Spleen (tissue), 11 donors: ENCODE measurements around the gene DFFA. TPM values are rescaled to one million over a fixed set of nuclear protein-coding genes. Genes with fewer than 3 reads are reported as not detected.
A peak's percentile ranks its signal among the peaks of the same experiment; 100 is the strongest.

Source experiments
- DNase-seq: peaks from one replicate; pipeline ENCODE4 v3.0.0-alpha.2; 2020
- H3K27ac ChIP-seq, 8 donors: fragments of 200-600 bp; sonication (generic) in 7 of 8; 1 replicate in 4 of 8; 2 replicates in 4 of 8; pipeline versions ENCODE4 v1.5.0 to v1.8.0; 2016 to 2021; ENCODE audit warnings: inconsistent platforms in 4 of 8, mild to moderate bottlenecking in 4 of 8, moderate library complexity in 1 of 8
- H3K27me3 ChIP-seq, 7 donors: fragments of 200-600 bp; sonication (generic) in 6 of 7; replicated peaks in 1 of 7; 1 replicate in 4 of 7; 2 replicates in 3 of 7; pipeline versions ENCODE4 v1.5.0 to v1.8.0; 2016 to 2021; ENCODE audit warnings: inconsistent platforms in 3 of 7, mild to moderate bottlenecking in 1 of 7
- H3K36me3 ChIP-seq, 6 donors: fragments of 200-600 bp; sonication (generic) in 5 of 6; 1 replicate in 4 of 6; 2 replicates in 2 of 6; pipeline versions ENCODE4 v1.5.0 to v1.8.0; 2016 to 2021; ENCODE audit warnings: inconsistent platforms in 2 of 6
- H3K4me1 ChIP-seq, 6 donors: fragments of 200-600 bp; sonication (generic) in 5 of 6; 1 replicate in 3 of 6; 2 replicates in 3 of 6; pipeline versions ENCODE4 v1.5.0 to v1.8.0; 2016 to 2021; ENCODE audit warnings: inconsistent platforms in 3 of 6
- H3K4me3 ChIP-seq, 8 donors: fragments of 200-600 bp; sonication (generic) in 7 of 8; 1 replicate in 4 of 8; 2 replicates in 4 of 8; pipeline versions ENCODE4 v1.5.0 to v1.8.0; 2016 to 2021; ENCODE audit warnings: inconsistent platforms in 4 of 8, mild to moderate bottlenecking in 4 of 8, moderate library complexity in 2 of 8
- H3K9me3 ChIP-seq, 8 donors: fragments of 200-600 bp; sonication (generic) in 7 of 8; 1 replicate in 4 of 8; 2 replicates in 4 of 8; pipeline versions ENCODE4 v1.5.0 to v1.8.0; 2016 to 2021; ENCODE audit warnings: inconsistent platforms in 4 of 8
- POLR2A ChIP-seq, 3 donors: fragments of 450-650 bp; IDR thresholded peaks; one replicate each; pipeline ENCODE4 v1.5.1; 2017; ENCODE audit warnings: antibody characterized with exemption in 3 of 3, mild to moderate bottlenecking in 1 of 3
- POLR2AphosphoS5 ChIP-seq, 3 donors: sonication (generic); formaldehyde crosslinking; IDR thresholded peaks; one replicate each; pipeline ENCODE4 v1.5.1; 2017; ENCODE audit warnings: antibody characterized with exemption in 3 of 3
- WGBS, 5 donors: extraction: QIAGEN DNeasy Blood & Tissue Kit in 3 of 5; methylation state at CpG; one replicate each; pipeline versions ENCODE4 v1.1.5 to v1.1.7; 2013 to 2018; 5-methylcytosine and 5-hydroxymethylcytosine counted together
- intact Hi-C: fragments of 100-400 bp; cut with DNase I; formaldehyde crosslinking; loops from one replicate; pipeline ENCODE4 v1.15.0; 2023; ENCODE audit warnings: low total_unique reads
- polyA plus RNA-seq, 3 donors: library from polyadenylated mRNA; stranded (reverse); fragments of 200-250 nt; gene quantifications; one replicate each; pipeline ENCODE4 v1.2.1, GENCODE V29; 2013
- total RNA-seq, 7 donors: library from RNA; depleted of rRNA in 3 of 7; stranded (reverse); fragments of >200 nt in 3 of 7; fragmentation: NEBNext Ultra II Directional in 4 of 7; extraction: Animal tissue kit (Norgen Biotek cat#: 25700) in 4 of 7; gene quantifications; one replicate each; pipeline versions ENCODE4 v1.1.0 to v1.2.1, GENCODE V29; 2016 to 2021
- TF ChIP-seq, protein P1 (sequence below), 11 experiments: fragments of 200-600 bp in 7 of 11; fragments of 450-650 bp in 4 of 11; sonication (generic) in 4 of 11; IDR thresholded peaks in 8 of 11; conservative IDR thresholded peaks in 3 of 11; 1 replicate in 7 of 11; 2 replicates in 4 of 11; pipeline versions ENCODE4 v1.4.0 to v1.8.0; 2016 to 2021; ENCODE audit warnings: antibody characterized with exemption in 11 of 11, inconsistent platforms in 4 of 11, mild to moderate bottlenecking in 1 of 11
- donor health status: healthy with polysubstance abuse.
- donor health status: DM: no; HTN: no; CAD: no; lungs with moderate emphysema.
- donor health status: DM: no; HTN: no; CAD: no.
- donor health status: Bipolar disorder and iron deficiency.
- donor health status: healthy.
- donor health status: DM: no; HTN: no; CAD: no.
- donor health status: DM: yes; HTN: yes; CAD: no.

DFFA gene
- total and polyA plus RNA-seq, 10 donors = 7.2 to 30.1 (median 21.4) TPM

DNA sequence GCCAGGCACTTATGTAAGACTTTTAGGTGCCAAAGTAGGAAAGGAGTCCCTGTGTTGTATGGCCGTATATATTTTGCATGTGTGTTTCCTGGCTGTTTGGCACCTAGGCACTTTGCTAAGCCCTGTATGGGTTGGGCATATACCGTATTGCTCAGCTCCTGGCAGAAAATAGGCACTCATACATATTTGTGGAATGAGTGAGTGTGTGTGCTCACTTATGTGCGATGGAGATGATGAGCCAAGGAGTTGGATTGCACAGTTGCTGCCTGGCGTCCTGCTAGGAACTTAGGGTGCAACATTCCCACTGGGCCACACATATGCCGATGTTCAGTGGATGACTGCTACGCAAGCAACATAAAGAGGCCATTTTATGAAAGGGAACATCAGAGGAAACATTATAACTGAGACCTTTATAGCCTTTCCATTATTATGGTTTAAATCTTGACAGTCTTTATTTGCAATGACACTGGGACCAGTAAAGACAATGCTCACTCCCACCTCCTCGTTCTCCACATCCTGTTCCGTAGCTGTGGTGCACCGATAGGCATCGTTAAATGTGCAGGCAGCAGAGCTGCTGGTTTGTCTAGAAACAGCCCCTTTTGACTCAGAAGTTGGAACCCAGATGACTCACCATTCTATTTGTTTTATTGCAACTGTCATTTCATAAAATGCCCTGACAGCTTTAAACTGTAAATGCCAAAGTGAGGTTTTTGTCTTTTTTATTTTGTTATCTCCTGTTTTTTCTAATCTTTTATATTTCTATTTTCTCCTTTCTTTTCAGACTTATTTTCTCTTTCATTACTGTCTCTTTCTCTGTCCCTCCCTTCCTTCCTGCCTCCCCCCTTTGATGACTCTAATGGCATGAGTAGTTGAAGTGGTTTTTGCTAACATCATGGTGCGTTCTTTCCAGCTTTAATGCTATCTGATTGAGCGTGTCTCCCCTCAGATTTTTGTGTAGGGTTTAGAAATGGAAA lies 38.5 kb upstream of the DFFA start:
- Histone ChIP-seq H3K27me3 (no peaks in the 10 kb centered on the region), H3K27ac (peak overlapping the region; percentile 2 to 87 (median 71)), H3K4me1 (peaks cover 20 to 87% (median 52%) of the 10 kb centered on the region in 6 donors), H3K4me3 (peak overlapping the region in 1 of 8 donors; percentile 42), H3K9me3 (no peaks in the 10 kb centered on the region), H3K36me3 (peaks cover 0 to 9% (median 0%) of the 10 kb centered on the region in 6 donors)
- intact Hi-C loops = no loop called here
- no peak for DNase-seq
- 15 to 25% (median 18%) methylated on average over 12 of the region's 12 CpGs for WGBS, 5 donors
- peak in 1 of 3 donors; percentile 63 for TF ChIP-seq POLR2AphosphoS5 (IDR thresholded peaks at IDR 0.05)
- no peak for TF ChIP-seq POLR2A (IDR thresholded peaks at IDR 0.05)

DNA sequence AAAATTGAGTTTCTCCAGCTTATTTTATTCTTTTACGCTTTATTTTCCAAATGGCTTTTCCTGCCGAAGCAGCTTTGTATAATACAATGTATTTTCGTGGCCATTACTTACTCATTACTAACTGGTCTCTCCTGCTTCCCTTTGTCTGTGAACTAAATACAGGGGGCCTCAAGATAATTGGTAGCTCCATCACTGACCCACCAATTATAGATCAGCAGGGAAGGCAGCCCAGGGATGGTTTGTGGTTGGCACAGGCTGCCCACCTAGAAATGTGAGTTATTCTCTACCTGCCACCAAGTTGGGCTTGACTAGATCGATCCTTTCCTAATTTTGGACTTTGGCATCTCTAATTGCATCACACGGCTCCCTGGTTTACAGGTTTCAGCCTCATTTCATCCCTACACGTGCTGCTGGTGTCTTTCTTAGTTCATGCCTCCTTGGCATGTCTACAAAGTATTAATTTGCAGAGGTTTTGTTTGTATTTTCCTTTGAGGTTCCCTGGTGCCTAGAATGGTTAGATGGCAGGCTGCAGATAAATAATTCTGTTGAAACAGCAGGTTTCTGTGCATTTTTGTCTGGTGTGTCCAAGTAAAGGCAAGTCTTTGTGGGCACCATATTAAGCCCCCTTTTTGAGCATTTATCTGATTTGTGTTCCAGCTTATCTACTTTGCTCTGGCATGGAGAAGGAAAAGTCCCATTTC lies 37.6 kb upstream of the DFFA start:
- intact Hi-C loops = loop anchor here (5.0 kb wide), 1 partner anchor 357 kb away; no protein-coding TSS in a partner anchor
- 78 to 87% (median 84%) methylated on average over 6 of the region's 6 CpGs for WGBS, 5 donors
- no peak for DNase-seq
- Histone ChIP-seq H3K4me3 (peak overlapping the region in 1 of 8 donors; percentile 42), H3K4me1 (peaks cover 20 to 79% (median 45%) of the 10 kb centered on the region in 6 donors), H3K9me3 (no peaks in the 10 kb centered on the region), H3K27me3 (no peaks in the 10 kb centered on the region), H3K27ac (peak overlapping the region in 7 of 8 donors; percentile 44 to 87 (median 73)), H3K36me3 (peaks cover 0 to 9% (median 0%) of the 10 kb centered on the region in 6 donors)
- TF ChIP-seq POLR2A (IDR thresholded peaks at IDR 0.05) (no peak), POLR2AphosphoS5 (IDR thresholded peaks at IDR 0.05) (no peak)
- TF ChIP-seq, protein P1, sequence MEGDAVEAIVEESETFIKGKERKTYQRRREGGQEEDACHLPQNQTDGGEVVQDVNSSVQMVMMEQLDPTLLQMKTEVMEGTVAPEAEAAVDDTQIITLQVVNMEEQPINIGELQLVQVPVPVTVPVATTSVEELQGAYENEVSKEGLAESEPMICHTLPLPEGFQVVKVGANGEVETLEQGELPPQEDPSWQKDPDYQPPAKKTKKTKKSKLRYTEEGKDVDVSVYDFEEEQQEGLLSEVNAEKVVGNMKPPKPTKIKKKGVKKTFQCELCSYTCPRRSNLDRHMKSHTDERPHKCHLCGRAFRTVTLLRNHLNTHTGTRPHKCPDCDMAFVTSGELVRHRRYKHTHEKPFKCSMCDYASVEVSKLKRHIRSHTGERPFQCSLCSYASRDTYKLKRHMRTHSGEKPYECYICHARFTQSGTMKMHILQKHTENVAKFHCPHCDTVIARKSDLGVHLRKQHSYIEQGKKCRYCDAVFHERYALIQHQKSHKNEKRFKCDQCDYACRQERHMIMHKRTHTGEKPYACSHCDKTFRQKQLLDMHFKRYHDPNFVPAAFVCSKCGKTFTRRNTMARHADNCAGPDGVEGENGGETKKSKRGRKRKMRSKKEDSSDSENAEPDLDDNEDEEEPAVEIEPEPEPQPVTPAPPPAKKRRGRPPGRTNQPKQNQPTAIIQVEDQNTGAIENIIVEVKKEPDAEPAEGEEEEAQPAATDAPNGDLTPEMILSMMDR (IDR thresholded peaks at IDR 0.05 in 8 of 11, conservative IDR thresholded peaks at IDR 0.05 in 3 of 11) = no peak

DNA sequence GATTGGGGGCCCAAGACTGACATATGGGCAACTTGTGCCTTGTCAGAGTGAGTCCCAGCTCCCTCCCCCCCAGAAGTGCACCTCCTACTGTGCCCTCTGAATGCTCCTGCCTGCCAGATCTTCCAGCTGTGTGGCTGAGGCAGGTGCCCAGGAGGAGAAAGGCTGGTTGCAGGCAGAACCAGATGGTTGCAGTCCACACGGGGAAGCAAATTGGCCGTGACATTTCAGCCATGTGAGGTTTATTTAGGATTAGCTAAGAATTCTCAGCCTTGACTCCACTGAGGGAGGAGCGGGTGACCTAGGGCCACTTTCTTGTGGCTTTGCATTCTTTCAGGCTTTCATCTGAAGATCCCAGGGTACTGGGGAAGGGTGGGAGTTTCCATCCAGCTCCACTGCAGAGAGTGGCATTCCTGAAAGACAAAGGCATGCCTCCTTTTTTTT lies 36.2 kb upstream of the DFFA start:
- intact Hi-C loops = loop anchor here (5.0 kb wide), 1 partner anchor 359 kb away; no protein-coding TSS in a partner anchor
- Histone ChIP-seq H3K4me1 (peaks cover 20 to 76% (median 43%) of the 10 kb centered on the region in 6 donors), H3K27me3 (no peaks in the 10 kb centered on the region), H3K9me3 (no peaks in the 10 kb centered on the region), H3K4me3 (no peak overlapping the region), H3K36me3 (peaks cover 0 to 9% (median 0%) of the 10 kb centered on the region in 6 donors), H3K27ac (no peak overlapping the region)
- TF ChIP-seq POLR2AphosphoS5 (IDR thresholded peaks at IDR 0.05) (no peak), POLR2A (IDR thresholded peaks at IDR 0.05) (no peak)
- TF ChIP-seq, protein P1 (IDR thresholded peaks at IDR 0.05 in 8 of 11, conservative IDR thresholded peaks at IDR 0.05 in 3 of 11) = no peak
- DNase-seq = no peak
- WGBS, 5 donors = 73 to 100% (median 77%) methylated on average over 1 to 3 of the region's 3 CpGs

DNA sequence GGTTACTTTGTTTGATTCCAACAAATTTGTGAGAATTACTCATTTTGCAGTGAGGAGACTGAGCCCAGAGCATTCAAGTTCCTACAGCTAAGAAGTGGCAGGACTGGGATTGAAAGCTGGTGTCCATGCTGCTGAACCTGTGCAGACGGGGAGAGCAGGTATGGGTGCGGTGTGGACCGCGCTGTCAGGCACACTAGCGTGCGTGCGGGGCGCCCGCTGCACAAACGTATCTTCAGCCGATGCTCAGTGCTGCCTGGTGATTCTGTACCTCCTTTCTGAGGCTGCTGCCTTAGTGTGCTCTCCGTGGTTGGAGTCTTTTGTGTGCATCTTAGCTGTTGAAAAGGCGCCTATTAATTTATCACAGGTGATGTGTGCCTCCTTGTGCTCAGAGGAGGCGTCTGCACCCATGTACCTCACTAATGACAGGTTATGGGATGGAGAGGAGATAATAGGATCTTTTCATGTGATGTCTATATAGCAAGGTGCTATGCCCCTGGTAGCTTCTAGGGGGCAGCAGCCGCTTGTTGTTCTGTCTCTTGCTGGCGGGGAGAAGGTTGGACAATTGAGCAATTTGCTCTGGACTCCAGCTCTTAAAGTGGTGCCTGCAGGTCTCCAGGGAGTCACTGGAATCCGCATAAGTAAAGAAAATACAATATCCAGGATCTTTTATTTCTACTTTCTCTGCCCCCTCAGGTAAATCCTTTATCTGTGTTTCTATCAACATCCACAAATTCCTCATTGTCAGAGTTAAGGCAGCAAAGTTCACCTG lies 35.0 kb upstream of the DFFA start:
- intact Hi-C loops = loop anchor here (5.0 kb wide), 1 partner anchor 360 kb away; no protein-coding TSS in a partner anchor
- H3K4me3 ChIP-seq = no peak overlapping the region
- WGBS, 5 donors = 70 to 83% (median 77%) methylated on average over 17 of the region's 17 CpGs

More for the DNA sequence above, 35.0 kb upstream of the DFFA start:
- no peaks in the 10 kb centered on the region for H3K9me3 ChIP-seq
- H3K27ac ChIP-seq = no peak overlapping the region
- peak; percentile 82 for DNase-seq
- TF ChIP-seq POLR2AphosphoS5 (IDR thresholded peaks at IDR 0.05) (peak in 1 of 3 donors; percentile 19), POLR2A (IDR thresholded peaks at IDR 0.05) (no peak)
- TF ChIP-seq, protein P1 (IDR thresholded peaks at IDR 0.05 in 8 of 11, conservative IDR thresholded peaks at IDR 0.05 in 3 of 11) = peak; percentile 31 to 85 (median 72)
- H3K27me3 ChIP-seq = no peaks in the 10 kb centered on the region
- peaks cover 0 to 8% (median 0%) of the 10 kb centered on the region in 6 donors for H3K36me3 ChIP-seq
- H3K4me1 ChIP-seq = peaks cover 20 to 67% (median 39%) of the 10 kb centered on the region in 6 donors
